Mesothelial cell of epicardium (in vitro differentiated cells): ENCODE data around the gene DHX9. TPM values are rescaled to one million over a fixed set of nuclear protein-coding genes. Genes with fewer than 3 reads are reported as not detected.

Source experiments
- DNase-seq, 2 experiments: peaks; one replicate each; pipeline ENCODE4 v3.0.0; 2021; ENCODE audit warnings: low spot score in 2 of 2; ENCODE audit not compliant: unreplicated experiment in 2 of 2
- H3K27ac Mint-ChIP-seq: 2 replicates; pipeline ENCODE4 v1.8.0; 2021; ENCODE audit warnings: mixed read lengths
- H3K27me3 Mint-ChIP-seq: 2 replicates; pipeline ENCODE4 v1.8.0; 2021; ENCODE audit warnings: low read depth, mixed read lengths
- H3K36me3 Mint-ChIP-seq: 2 replicates; pipeline ENCODE4 v1.8.0; 2021; ENCODE audit warnings: mixed read lengths
- H3K4me1 Mint-ChIP-seq: 2 replicates; pipeline ENCODE4 v1.8.0; 2021; ENCODE audit warnings: mixed read lengths
- H3K4me3 Mint-ChIP-seq: 2 replicates; pipeline ENCODE4 v1.8.0; 2021; ENCODE audit warnings: mild to moderate bottlenecking, moderate library complexity, mixed read lengths
- H3K9me3 Mint-ChIP-seq: 2 replicates; pipeline ENCODE4 v1.8.0; 2021; ENCODE audit warnings: mixed read lengths
- total RNA-seq: library from RNA; stranded (reverse); gene quantifications from 3 replicates; pipeline ENCODE4 v1.2.1, GENCODE V29; 2021
- TF ChIP-seq, protein P1 (sequence below): fragments of 200-600 bp; sonication (generic); IDR thresholded peaks from one replicate; pipeline ENCODE4 v1.5.0; 2021; ENCODE audit warnings: antibody characterized with exemption; ENCODE audit not compliant: unreplicated experiment

DHX9 gene
- total RNA-seq, 1 donor from 2014 or later, result 250 TPM

DNA sequence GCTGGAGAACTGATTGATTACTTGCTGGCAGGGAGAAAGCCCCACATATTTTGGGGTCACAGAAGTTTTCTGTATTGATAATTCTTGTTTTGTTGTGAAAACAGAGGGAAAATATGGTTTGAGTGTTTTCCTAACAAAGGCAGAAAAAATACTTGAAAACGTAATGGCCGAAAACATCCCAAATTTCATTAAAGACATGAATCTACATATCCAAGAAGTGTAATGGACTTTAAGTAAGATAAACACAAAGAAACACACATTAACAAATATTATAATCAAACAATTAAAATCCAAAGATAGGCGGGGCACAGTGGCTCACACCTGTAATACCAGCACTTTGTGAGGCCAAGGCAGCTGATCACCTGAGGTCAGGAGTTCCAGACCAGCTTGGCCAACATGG, 74.3 kb downstream of the DHX9 start:
- Mint-ChIP-seq H3K27ac (no peak overlapping the region), H3K4me1 (no peaks in the 10 kb centered on the region), H3K27me3 (no peaks in the 10 kb centered on the region), H3K4me3 (no peak overlapping the region), H3K36me3 (peaks cover 6% of the 10 kb centered on the region), H3K9me3 (peaks cover 27% of the 10 kb centered on the region)
- TF ChIP-seq, protein P1, sequence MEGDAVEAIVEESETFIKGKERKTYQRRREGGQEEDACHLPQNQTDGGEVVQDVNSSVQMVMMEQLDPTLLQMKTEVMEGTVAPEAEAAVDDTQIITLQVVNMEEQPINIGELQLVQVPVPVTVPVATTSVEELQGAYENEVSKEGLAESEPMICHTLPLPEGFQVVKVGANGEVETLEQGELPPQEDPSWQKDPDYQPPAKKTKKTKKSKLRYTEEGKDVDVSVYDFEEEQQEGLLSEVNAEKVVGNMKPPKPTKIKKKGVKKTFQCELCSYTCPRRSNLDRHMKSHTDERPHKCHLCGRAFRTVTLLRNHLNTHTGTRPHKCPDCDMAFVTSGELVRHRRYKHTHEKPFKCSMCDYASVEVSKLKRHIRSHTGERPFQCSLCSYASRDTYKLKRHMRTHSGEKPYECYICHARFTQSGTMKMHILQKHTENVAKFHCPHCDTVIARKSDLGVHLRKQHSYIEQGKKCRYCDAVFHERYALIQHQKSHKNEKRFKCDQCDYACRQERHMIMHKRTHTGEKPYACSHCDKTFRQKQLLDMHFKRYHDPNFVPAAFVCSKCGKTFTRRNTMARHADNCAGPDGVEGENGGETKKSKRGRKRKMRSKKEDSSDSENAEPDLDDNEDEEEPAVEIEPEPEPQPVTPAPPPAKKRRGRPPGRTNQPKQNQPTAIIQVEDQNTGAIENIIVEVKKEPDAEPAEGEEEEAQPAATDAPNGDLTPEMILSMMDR, result no peak
- DNase-seq, result no peak

DNA sequence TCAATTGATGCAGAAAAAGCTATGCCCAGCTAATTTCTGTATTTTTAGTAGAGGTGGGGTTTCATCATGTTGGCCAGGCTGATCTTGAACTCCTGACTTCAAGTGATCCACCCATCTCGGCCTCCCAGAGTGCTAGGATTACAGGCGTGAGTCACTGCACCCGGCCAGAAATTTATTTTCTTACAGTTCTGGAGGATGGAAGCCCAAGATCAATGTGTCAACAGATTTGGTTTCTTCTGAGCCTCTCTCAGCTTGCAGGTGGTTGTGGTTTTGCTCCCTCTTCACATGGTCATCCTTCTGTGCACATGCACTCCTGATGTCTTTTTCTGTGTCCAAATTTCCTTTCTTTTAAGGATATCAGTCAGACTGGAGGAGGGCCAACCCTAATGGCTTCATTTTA, 78.2 kb downstream of the DHX9 start:
- H3K27me3 Mint-ChIP-seq, result peaks cover 10% of the 10 kb centered on the region
- H3K27ac Mint-ChIP-seq, result no peak overlapping the region

DNA sequence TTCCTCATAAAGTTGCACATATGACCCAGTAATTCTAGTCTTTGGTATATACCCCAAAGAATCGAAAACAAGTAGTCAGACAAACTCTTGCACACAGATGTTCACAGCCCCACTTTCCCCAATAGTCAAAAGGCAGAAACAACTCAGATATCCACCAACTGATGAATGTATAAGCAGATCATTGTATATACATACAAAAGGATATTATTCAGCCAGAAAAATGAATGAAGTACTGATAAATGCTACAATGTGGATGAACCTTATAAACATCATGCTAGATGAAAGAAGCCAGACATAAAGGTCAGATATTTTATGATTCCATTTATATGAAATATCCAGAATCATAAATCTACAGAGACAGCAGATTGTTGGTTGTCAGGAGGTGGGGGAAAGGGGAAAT, 86.5 kb downstream of the DHX9 start:
- Mint-ChIP-seq H3K27me3 (peaks cover 37% of the 10 kb centered on the region), H3K36me3 (no peaks in the 10 kb centered on the region), H3K4me3 (no peak overlapping the region), H3K27ac (no peak overlapping the region), H3K4me1 (no peaks in the 10 kb centered on the region), H3K9me3 (no peaks in the 10 kb centered on the region)
- DNase-seq, result no peak
- TF ChIP-seq, protein P1, result no peak

More for the DNA sequence above, 78.2 kb downstream of the DHX9 start:
- Mint-ChIP-seq H3K9me3 (peaks cover 16% of the 10 kb centered on the region), H3K36me3 (peaks cover 4% of the 10 kb centered on the region), H3K4me3 (no peak overlapping the region), H3K4me1 (no peaks in the 10 kb centered on the region)
- no peak for DNase-seq
- TF ChIP-seq, protein P1, result no peak

DNA sequence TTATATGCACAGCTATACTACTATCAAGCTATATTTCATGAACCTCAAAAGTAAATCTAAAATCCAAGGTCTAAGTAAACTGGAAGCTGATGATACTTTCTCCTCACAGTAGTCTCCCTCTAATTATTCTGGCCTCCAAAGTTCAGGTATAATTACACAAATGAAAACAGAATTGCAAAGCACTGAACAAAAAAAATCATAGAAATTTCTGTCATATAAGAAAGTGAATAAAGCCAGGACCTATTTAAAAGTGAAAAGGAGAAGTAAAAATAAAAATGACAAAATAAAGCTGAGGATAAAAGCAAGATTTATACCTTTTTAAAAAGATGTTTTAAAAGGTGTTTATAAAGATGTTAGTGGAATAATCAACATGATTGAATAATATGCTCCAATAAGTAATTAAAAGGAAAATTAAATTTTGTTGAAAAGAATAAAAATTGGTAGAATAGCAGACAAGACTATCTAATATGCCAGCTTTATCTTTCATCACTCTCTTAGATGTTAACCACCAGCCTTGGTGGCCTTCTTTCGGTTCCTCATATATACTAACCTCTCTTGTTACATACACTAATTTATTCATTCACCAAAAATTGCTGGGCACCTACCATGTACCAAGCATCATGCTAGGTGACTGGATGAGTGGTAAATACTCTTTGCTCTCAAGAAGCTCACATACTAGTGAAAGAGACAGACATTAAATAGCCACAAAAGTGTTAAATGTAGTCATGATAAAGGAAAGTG, 88.7 kb downstream of the DHX9 start:
- Mint-ChIP-seq H3K9me3 (no peaks in the 10 kb centered on the region), H3K27me3 (peaks cover 30% of the 10 kb centered on the region), H3K4me3 (no peak overlapping the region), H3K27ac (no peak overlapping the region), H3K36me3 (no peaks in the 10 kb centered on the region), H3K4me1 (no peaks in the 10 kb centered on the region)
- DNase-seq, result no peak
- TF ChIP-seq, protein P1, result no peak

DNA sequence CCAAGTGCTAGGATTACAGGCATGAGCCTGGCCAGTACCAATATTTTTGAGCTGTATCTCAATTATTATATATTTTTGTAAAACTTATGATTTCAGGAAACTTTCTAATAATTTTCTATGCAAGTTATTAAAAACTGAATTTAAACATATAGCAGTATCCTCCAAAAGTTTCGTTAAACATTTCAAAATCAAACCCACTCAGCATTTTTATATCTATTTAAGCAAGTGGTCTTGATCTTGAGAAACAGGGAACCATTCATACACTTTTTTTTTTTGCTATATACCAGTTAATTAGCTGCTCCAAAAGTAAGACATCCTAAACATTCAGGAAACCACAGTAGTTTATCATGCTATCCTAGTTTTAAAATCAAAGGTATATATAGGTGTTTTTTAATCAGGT, 91.8 kb downstream of the DHX9 start:
- no peak overlapping the region for H3K27ac Mint-ChIP-seq
- TF ChIP-seq, protein P1, result no peak

DNA sequence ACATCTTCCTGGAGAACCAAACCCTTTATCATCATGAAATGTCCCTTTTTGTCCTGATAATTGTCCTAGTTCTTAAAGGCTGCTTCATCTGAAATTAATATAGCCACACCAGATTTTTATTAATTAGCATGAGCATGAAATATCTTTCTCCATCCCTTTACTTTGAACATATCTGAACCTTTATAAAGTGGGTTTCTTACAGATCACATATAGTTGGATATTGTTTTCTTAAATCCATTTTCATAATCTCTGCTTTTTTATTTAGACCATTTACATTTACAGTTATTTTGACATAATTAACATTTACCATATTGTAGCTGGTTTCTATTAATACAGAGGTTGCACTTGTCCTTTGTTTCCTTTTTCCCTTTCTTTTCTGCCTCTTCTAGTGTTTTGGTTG, 96.6 kb downstream of the DHX9 start:
- DNase-seq, result no peak
- TF ChIP-seq, protein P1, result no peak
- Mint-ChIP-seq H3K36me3 (peaks cover 6% of the 10 kb centered on the region), H3K4me3 (no peak overlapping the region), H3K27me3 (no peaks in the 10 kb centered on the region), H3K9me3 (peaks cover 32% of the 10 kb centered on the region), H3K27ac (no peak overlapping the region), H3K4me1 (no peaks in the 10 kb centered on the region)

More for the DNA sequence above, 91.8 kb downstream of the DHX9 start:
- peaks cover 2% of the 10 kb centered on the region for H3K36me3 Mint-ChIP-seq
- H3K4me1 Mint-ChIP-seq, result no peaks in the 10 kb centered on the region
- no peak for DNase-seq
- H3K9me3 Mint-ChIP-seq, result peaks cover 22% of the 10 kb centered on the region
- no peak overlapping the region for H3K4me3 Mint-ChIP-seq
- H3K27me3 Mint-ChIP-seq, result peaks cover 12% of the 10 kb centered on the region
